ENCODE data around the gene AGPAT4.
"Not testable (repeated sequence)": the region's sequence is repeated elsewhere in the genome, so short reads cannot be mapped to it uniquely, and the experiment has no call there.

GRCh38 chr6:161315246-161315917, 41.5 kb upstream of the AGPAT4 start:
- not testable (repeated sequence) for TF ChIP-seq CTCF (IDR thresholded peaks at IDR 0.05; ENCODE audit: low read depth, low read length); POLR2A (IDR thresholded peaks at IDR 0.05; ENCODE audit: extremely low read depth, insufficient read length); MAX (IDR thresholded peaks at IDR 0.05; ENCODE audit: low read depth, low read length); MYC (IDR thresholded peaks at IDR 0.05; ENCODE audit: low read depth, low read length)

Data from NB4 (cell line).